Muscle of back (tissue), 11 donors: ENCODE data around the gene ASPG. TPM values are rescaled to one million over a fixed set of nuclear protein-coding genes. Genes with fewer than 3 reads are reported as not detected.

Experiments
- DNase-seq, 3 donors: peaks; one replicate each; pipeline versions ENCODE4 v3.0.0 to v3.0.0-alpha.2; 2013
- polyA plus RNA-seq, 10 donors: library from polyadenylated mRNA; unstranded; fragments of 120-200 nt; gene quantifications; one replicate each; pipeline ENCODE4 v1.2.1, GENCODE V29; 2013; ENCODE audit not compliant: insufficient read length in 10 of 10

Gene ASPG
- polyA plus RNA-seq, 10 donors = 0.31 to 2.1 (median 1.4) TPM

DNA sequence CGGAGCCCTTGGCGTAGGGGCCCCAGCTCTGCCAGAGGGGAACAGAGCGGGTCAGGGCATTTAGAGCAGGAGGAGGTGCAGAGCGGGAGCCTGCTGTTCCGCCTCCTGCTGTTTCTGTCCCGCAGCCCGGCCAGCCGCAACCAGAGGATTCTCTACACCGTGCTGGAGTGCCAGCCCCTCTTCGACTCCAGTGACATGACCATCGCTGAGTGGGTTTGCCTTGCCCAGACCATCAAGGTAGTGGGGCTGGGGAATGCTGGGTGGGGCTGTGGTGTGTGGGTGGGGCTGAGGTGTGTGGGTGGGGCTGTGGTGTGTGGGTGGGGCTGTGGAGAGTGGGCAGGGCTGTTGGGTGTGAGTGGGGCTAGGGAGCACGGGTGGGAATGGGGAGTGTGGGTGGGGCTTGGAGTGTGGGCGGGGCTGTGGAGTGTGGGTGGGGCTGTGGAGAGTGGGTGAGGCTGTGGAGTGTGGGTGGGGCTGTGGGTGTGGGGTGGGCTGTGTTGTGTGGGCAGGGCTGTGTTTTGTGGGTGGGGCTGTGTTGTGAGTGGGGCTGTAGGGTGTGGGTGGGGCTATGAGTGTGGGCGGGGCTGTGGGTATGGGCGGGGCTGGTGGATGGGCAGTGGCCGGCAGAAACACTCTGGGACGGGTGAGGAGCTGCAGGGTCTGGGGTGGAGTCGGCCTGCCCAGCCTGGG is 8.0 kb downstream of the ASPG start:
- no peak for DNase-seq

DNA sequence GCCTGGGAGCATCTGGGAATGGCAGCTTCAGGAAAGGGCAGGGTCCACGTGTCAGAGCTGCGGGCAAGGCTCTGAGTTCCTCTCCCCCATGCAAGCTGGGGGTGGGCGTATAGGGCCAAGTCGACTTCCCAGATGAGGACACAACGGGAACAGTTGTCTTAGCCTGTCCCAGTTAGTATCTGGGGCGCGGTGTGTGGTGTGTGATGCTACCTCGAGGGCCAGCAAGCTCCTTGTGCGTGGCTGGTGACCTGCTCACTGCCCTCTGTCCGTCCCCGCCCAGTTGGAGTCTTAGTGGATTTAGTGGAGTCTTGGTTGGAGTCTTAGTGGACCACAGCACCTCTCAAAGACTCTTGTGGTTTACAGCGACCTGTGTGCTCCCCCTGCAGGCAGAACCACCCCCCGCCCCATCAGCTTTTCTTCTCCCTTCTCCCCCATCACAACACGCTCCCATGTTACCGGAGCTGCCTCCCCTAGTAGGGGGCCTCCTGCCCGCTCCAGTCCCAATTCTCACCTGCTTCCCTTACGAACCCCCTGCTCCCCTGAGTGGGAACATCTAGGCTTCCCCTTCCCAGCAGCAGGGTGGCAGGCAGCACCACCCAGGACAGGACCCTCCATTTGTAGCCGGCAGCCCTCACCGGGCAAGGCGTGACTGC is 8.7 kb downstream of the ASPG start:
- no peak for DNase-seq

DNA sequence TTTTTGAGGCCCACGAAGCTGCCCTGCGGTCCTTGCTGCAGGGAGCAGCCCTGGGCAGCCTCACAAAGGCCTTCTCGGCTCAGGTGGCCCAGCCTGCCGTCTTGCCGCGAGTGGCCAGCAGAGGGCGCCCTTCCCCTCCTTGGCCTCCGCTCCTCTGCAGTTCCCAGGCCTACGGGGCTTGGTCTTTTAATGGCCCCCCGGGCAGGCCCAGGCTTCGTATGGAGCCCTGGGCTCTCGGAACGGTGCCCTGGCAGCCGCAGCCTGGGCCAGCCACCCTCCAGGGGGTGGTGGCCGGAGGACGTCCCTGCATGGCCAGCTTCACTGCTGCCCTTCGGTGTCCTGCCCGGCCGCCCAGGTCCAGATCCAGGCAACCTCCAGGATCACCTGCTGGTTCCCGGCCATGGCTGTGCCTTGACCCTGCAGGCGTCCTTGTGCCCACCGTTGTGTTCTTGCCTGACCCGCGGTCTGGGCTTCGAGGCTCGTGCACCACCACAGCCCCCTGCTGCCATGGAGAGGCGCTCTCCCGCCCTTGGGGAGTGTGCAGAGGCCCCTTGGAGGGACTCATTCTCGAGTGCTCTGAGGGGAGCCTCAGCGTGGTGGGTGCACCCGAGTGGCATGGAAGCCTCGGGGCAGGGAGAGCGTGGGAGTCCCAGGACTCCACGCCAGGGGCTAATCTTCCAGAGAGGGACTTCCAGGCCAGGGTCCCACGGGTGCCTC is 9.4 kb downstream of the ASPG start:
- DNase-seq = peak; percentile 11 to 67 (median 34)

DNA sequence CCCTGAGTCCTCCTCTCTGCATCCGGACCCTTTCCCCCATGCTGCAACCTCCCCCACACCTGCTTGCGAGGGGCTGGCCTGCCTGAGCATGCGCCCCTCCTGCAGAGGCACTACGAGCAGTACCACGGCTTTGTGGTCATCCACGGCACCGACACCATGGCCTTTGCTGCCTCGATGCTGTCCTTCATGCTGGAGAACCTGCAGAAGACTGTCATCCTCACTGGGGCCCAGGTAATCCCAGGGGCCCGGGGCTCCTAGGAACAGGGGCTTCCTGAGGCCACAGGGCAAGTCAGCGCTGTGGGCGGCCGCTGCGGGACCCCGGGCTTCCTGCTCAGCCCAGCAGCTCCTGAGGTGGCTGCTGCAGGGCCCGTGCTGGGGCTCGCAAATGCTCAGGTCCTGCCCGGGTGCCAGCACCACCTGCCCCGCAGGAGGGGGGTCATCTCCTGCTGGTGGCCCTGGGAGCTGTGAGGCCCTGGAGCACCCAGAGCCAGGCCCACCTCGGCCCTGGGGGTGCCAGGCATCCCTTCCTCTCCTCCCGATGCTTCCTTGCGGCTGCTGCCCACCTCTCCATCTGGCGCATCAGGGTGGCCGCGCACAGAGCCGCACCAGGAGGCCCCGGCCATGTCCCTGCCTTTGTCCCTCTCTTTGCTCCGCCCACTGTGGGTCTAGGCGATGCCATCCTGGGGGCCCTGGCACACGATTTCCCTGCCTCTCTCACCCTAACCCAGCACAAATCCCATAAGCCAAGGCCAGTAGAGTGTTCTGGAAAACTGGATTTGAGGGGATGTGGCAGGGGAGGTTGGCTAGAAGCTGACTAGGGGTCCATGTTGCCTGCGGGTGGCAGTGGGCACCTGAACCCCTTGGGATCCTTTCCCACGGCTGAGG is 10.2 kb downstream of the ASPG start:
- DNase-seq = no peak

DNA sequence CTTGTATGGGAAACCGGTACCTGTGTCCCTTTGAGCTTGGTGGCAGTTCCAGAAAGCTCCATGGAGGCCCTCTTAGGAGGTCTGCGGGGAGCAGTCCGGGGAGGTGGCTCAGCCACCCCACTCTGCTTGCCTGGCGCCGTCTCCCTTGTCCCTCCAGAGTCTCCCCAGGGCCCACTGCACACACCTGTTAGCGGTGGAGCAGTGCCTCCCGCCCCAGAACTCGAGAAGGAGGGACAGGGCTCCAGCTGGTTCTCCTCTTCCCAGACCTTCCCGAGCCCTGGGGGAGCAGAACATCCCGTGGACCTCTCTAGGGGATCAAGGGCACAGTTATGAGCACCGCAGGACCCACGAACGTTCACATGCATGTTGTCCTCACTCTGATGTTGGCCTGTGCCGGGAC is 10.8 kb downstream of the ASPG start:
- no peak for DNase-seq

DNA sequence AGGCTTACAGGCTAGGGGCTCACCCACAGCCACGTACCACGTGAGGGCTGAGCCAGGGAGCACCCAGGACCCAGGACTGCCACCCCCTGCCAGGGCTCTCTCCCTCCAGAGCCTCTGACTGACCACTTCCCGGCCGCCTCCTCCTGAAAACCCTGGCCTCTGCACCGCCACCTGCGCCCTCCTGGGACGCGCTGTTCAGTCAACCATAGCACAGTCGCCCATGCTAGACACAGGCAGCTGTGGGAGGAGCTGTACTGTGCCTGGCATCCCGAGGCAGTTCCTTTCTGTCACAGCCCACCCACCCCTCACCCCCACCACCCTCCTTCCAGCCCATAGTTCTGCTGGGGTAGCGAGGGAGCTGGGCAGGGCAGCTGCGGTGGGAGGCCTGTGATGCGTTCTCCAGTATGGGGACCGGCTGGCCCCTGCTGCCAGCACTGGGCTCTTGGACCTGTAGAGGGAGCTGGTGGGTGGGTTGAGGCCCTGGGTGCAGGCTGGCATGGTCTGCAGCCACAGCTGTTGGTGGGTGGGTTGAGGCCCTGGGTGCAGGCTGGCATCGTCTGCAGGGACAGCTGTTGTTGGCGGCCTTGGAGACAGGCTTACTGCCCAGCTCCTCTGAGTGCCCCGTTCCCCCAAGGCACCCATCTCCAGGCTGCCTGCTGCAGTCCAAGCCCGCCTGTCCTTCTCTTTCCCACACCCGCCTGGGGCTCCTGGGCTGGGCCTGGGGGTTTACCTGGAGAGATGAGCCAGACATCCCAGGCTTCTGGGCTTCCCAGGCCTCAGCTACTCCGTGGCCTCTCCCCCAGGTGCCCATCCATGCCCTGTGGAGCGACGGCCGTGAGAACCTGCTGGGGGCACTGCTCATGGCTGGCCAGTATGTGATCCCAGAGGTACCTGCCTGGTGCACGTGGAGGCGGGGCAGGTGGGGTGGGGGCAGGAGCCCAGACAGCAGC is 11.5 kb downstream of the ASPG start:
- peak; percentile 14 to 38 (median 34) for DNase-seq

DNA sequence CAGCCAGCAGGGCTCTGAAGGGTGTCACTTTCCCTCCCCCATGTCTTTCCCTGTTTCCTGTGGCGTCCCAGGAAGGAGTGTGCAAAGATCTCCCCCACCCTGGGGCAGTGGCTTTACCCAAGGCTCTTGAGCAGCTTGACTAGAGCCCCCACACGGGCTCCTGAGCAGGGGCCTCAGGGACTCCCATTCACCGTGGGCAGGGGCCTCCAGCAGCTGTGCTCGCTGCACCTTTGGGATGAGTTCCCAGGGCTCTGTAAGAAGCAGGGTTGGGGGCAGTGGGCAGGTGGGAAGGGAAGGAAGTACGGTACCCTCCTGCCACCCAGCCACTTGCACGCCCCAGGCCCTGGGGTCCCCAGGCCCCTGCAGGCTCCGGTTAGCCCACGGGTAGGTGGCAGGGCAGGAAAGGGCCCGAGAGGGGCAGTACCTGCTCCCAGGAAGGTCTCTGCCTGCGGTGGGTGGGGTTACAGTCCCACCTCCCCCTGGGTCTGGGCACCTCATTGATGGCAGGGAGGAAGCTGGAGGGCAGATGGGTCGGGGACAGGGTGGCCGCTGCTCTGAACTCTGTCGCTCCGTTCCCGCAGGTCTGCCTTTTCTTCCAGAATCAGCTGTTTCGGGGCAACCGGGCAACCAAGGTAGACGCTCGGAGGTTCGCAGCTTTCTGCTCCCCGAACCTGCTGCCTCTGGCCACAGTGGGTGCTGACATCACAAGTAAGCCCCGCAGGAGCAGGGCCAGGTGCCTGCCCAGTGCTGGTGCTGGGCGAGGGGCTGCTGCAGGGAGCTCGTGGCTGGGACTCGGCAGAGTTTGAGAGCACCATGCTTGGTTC is 13.0 kb downstream of the ASPG start:
- no peak for DNase-seq

DNA sequence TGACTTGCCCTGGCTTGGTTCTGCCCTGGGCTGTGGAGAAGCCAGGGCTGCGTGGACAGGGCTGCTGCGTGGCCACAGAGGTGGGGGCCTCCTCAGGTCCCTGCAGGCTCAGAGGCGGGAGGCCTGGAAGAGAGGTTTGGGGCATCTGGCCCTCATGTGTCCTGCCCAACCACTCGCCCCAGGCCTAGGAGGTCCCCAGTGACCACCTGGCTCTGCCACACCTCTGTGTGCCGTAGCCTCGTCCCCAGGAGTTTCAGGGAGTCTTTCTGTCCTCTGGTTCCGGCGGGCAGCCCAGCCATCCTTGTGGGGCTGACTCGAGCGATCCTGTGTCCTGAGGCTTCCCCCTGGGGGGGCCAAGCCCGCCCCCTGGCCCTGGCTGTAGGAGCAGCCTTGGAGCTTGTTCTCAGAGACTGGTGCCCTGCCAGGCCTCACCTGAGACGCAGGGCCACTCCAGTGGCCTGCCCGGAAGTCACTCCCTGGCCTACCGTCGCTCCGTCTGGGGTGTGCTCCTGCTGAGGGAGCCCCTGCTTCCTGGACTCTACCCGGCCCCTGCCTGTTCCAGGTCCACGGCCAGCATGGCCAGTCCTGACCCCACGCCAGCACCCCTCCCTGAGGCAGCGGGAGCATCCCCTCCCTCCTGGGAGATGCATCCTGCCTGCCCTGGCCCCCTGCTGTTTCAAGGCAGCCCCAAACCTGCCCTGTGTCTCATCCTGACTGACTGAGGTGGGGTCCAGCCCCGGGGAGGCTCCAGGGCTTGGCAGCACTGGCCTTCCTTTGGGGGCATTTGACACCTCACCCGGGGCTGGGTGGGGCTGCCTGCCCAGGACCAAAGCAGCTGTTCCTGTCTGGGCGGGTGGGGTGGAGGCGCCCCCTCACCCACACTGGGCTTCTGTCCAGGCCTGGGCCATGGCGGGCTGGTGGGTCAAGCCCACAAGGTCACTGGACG is 13.9 kb downstream of the ASPG start:
- DNase-seq = no peak

DNA sequence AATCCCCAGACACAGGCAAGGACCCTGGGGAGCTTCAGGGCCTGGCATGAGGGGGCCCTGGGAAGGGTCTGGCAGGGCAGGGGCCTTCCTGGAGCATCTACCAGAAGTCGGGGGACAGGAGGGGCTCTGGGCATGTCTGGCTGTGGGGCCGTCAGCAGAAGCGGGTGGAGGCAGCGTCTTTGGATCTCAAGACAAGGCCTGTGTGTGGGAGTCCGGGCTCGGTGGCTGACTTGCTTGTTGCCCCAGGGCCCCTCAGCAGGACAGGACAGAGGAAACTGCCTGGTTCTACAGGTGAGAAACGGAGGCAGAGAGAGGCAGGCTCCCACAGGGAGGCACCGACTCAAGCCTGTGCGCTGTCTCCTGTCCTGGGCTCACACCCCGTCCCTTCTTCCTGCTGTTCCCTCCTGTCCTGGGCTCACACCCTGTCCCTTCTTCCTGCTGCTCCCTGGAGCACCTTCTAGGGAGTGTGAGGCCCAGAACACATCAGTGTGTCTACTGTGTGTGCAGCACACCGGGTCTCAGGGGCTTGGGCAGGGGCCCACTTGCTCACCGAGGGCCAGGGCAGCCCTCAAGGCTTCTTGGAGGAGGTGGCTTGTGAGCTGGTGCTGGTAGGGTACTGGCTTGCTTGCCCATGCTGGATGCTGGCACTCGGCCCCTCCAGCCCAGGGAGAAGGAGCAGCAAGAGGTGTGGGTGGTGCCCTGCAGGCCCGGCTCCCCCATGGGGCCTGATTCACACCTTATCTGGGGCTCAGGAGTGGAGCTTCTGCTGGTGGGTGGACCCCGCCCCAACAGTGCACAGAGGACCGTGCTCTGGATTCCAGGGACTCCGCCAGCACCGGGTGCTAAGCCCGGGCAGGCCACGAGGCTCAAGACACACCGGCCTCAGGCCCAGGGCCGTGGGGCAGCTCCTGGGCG is 14.9 kb downstream of the ASPG start:
- DNase-seq = no peak

DNA sequence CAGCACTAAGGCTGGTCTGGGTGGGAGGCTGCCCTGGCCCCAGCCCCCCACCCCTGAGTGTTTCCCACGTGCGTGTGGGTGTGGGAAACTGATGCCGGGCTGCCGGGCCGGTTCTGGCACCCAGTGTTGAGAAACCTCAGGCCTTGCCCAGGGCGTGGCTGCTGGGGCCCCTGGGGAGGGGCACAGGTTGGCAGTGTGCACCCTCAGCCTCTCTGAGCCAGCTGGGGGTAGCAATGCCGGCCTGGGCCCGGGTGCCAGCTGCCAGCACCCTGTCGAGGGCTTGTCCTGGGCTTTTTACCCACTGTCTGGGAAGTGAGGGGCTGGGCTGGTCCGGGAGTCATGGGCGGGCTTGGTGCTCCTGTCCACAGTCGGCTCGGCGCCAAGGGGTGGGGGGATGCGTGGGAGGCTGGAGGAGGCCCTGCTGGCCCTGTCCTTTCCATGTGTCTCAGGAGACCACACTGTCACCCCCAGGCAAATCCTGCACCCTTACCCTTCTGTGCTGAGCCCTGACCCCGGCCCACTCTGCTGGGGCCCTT is 15.7 kb downstream of the ASPG start:
- DNase-seq = no peak

DNA sequence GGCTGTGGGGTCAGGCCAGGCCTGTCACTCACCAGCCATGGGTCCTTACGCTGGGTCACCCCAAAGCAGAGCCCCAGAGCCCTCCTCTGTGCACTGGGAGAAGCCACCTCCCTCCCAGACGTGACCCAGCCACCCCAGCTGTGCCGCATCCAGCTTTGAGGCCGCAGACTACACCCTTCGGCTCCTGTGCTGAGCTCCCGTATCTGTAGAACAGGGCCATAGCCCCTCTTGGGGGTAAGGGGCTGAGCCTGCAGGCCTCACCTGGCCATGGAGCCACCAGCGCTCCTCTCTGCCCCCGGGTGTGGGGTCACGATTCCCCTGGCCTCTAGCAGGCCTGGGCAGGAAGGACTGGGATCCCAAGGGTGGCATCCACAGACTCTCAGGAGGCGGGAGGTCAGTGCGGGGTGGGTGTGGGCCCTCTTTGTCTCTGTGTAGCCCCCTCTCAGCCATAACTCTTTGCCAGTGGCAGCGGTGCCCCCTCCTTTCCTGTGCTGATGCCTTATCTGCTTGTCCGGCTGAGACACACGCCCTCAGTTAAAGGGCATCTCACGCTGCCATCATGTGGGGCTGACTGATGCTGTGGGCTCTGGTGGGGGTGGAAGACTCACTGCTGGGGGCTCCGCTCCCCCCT is 16.3 kb downstream of the ASPG start:
- no peak for DNase-seq

DNA sequence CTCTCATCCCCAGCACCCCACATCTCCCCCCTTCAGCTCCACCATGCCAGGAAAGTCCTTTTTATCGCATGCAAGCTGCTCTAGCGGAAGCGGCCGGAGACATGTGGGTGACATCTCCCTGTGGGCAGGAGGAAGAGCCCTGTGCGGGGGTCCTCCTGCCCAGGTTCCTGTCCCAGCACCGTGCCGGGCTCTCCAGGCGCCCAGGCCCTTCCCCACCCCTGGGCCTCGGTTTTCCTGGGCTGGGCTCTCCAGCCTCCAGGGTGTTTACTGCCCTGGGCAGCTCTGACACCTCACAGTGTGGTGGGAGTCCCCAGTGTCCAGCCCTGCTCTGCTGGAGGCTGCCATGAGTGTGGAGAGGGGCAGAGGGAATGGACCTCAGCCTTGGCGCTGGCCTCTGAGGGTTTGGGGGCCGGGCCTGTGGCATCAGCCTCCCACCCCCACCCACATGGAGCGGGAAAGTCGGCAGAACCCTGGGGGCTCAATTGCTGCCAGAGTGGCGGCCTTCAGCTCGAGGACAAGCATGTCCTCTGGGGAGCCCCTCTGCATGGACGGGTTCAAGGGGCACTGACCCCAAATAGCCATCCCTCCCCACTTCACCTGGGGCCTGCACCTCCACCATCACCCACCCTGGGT is 16.9 kb downstream of the ASPG start:
- DNase-seq = no peak

DNA sequence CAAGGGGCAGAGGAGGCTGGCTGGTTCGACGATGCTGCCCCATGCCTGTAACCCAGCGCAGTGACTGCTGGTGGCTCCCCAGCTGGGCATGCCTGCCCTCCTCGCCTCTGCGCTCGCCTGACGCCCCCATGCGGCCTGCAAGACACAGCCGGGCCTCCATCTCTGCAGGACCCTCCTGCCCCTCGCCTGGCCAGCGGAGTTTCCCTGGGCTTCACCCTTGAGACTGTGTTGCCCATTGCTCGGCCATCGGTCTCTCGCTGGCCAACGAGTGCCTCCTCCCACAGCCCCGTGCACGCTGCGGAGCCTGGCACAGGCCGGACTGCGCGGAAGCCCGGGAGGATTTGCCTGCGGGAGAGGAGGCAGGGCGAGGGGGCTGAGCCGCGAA is 17.6 kb downstream of the ASPG start:
- DNase-seq = no peak

DNA sequence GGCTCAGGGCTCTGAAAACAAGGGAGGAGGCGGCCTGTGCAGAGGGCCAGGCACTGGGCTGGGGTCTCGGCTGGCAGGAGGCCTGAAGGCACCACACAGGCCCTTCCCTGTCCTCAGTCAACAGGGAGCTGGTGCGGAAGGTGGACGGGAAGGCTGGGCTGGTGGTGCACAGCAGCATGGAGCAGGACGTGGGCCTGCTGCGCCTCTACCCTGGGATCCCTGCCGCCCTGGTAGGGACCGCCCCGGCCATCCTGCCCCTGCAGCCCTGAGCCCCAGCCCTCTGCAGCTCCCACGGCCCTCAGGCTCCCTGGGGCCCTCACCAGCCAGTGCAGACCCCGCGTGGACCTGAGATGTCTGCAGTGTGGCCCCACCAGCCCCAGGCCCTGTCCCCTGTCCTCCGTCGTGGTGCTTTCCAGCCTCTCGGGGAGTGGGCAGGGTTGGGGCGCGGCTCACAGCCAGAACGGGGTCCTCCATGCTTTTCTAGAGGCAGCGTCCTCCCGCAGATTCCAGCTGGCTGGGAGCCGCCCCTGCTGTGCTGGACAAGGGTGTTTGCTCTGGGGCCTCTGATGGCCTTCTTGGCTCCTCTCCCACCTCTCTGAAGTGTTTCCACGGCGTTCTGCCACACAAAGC is 18.1 kb downstream of the ASPG start:
- DNase-seq = no peak

DNA sequence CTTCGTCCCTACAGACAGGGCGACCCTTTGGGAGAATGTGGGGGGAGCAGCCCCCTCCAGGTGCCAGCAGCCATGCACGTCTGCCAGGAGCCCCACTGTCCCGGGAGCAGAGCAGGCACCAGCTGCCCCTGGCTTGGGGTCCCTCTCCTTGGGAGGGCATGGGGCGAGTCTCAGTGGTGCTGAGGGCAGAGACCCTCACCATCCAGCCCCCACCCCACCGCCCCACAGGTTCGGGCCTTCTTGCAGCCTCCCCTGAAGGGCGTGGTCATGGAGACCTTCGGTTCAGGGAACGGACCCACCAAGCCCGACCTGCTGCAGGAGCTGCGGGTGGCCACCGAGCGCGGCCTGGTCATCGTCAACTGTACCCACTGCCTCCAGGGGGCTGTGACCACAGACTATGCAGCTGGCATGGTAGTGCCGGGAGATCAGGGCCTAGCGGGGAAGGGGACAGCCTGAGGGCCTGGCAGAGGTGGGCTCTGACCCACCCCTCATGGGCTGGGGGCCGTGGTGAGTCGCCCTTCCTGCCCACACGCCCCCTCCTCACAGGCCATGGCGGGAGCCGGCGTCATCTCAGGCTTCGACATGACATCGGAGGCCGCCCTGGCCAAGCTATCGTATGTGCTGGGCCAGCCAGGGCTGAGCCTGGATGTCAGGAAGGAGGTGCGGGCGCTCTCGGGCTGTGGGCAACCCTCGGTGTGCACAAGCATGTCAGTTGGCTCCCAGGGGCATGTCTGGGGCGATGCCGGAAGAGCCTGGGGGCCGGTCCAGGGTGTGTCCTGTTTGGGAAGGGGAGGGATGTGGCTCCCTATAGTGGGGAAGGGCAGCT is 18.8 kb downstream of the ASPG start:
- no peak for DNase-seq
